Lung (tissue), 12 donors: ENCODE data around the gene TOE1. TPM values are rescaled to one million over a fixed set of nuclear protein-coding genes. Genes with fewer than 3 reads are reported as not detected.
"Not testable (repeated sequence)": the region's sequence is repeated elsewhere in the genome, so short reads cannot be mapped to it uniquely, and the experiment has no call there.

Source experiments
- ATAC-seq: fragments of 200-7000 bp; cut with Tn5 transposase; one replicate; pipeline ENCODE4 v1.9.1; 2020; ENCODE audit warnings: moderate number of reproducible peaks; ENCODE audit not compliant: insufficient read depth, low FRiP score
- DNase-seq, 3 donors: peaks; one replicate each; pipeline ENCODE4 v3.0.0-alpha.2; 2013 to 2017
- H3K27ac ChIP-seq, 2 donors: one replicate each; pipeline ENCODE4 v1.5.1; 2013; ENCODE audit warnings: mild to moderate bottlenecking in 2 of 2, moderate library complexity in 2 of 2, control low read depth in 1 of 2, inconsistent platforms in 1 of 2, low read depth in 1 of 2, low read length in 1 of 2
- H3K27me3 ChIP-seq, 3 donors: one replicate each; pipeline ENCODE4 v1.5.1; 2013; ENCODE audit warnings: low read length in 2 of 3; ENCODE audit not compliant: control insufficient read depth in 3 of 3, insufficient read depth in 3 of 3
- H3K36me3 ChIP-seq, 4 donors: one replicate each; pipeline ENCODE4 v1.5.1; 2013; ENCODE audit warnings: low read length in 4 of 4, mild to moderate bottlenecking in 1 of 4, moderate library complexity in 1 of 4; ENCODE audit not compliant: control insufficient read depth in 4 of 4, insufficient read depth in 4 of 4
- H3K4me1 ChIP-seq, 5 donors: one replicate each; pipeline ENCODE4 v1.5.1; 2013; ENCODE audit warnings: low read length in 5 of 5, mild to moderate bottlenecking in 2 of 5, moderate library complexity in 1 of 5; ENCODE audit not compliant: control insufficient read depth in 5 of 5, insufficient read depth in 5 of 5
- H3K4me3 ChIP-seq: one replicate; pipeline ENCODE4 v1.5.1; 2013; ENCODE audit warnings: mild to moderate bottlenecking, control low read depth, moderate library complexity
- H3K9ac ChIP-seq, 2 donors: one replicate each; pipeline ENCODE4 v1.5.1; 2013; ENCODE audit warnings: low read length in 2 of 2, control low read depth in 1 of 2; ENCODE audit not compliant: insufficient read depth in 1 of 2
- H3K9me3 ChIP-seq, 4 donors: one replicate each; pipeline ENCODE4 v1.5.1; 2013; ENCODE audit warnings: low read length in 3 of 4, mild to moderate bottlenecking in 1 of 4, moderate library complexity in 1 of 4; ENCODE audit not compliant: control insufficient read depth in 4 of 4, insufficient read depth in 3 of 4
- WGBS, 2 donors: extraction: QIAGEN DNeasy Blood & Tissue Kit; methylation state at CpG; one replicate each; pipeline ENCODE4 v1.1.7; 2013; 5-methylcytosine and 5-hydroxymethylcytosine counted together
- polyA plus RNA-seq, 2 donors: library from polyadenylated mRNA; stranded (reverse); fragments of 200-250 nt; gene quantifications; one replicate each; pipeline ENCODE4 v1.2.1, GENCODE V29; 2013
- total RNA-seq, 2 donors: library from RNA; depleted of rRNA in 1 of 2; stranded (reverse); fragments of >200 nt in 1 of 2; gene quantifications; one replicate each; pipeline ENCODE4 v1.2.1, GENCODE V29; 2014 to 2021
- TF ChIP-seq, protein P1 (sequence below): IDR thresholded peaks from 2 replicates; pipeline ENCODE4 v1.5.1; 2012; ENCODE audit warnings: mild to moderate bottlenecking; ENCODE audit errors: control extremely low read depth, extremely low read depth
- donor health status: control.
- donor health status: control.
- donor health status: Bipolar disorder and iron deficiency.
- donor health status: healthy.
- donor health status: DM: yes; HTN: yes; CAD: no.

TOE1 gene
- total and polyA plus RNA-seq, 4 donors, result 5.3 to 10.9 (median 8.5) TPM

DNA sequence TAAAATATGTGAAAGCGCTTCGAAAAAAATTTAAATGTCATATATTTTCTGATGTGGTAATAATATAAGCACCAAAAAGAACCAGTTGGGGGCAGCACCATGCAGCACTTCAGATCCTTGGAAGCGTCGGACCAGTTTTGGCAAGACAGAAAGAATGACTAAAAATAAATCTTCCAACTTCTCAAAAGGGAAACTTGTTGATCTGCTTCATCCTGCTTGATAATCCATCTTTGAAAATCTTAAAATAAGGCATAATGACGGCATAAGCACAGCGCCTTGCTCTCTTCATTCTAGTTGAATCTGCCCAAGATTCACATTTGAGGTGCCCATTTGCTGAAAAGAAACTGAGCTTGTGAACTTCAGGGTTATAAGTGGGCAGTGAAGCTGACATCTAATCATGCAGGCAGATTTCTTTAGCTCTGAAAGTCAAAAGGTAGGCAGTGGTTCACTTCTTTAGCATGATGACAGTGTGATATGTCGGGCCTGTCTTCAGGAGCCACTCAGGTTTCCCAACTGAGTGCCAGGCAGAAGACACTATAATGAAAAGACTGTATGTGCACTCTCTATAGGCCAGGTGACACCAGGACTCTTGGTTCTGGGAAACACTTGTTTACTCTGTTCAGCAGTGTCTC, 20.0 kb downstream of the TOE1 start:
- 22 to 30% methylated on average over 7 of the region's 7 CpGs for WGBS, 2 donors
- TF ChIP-seq, protein P1, sequence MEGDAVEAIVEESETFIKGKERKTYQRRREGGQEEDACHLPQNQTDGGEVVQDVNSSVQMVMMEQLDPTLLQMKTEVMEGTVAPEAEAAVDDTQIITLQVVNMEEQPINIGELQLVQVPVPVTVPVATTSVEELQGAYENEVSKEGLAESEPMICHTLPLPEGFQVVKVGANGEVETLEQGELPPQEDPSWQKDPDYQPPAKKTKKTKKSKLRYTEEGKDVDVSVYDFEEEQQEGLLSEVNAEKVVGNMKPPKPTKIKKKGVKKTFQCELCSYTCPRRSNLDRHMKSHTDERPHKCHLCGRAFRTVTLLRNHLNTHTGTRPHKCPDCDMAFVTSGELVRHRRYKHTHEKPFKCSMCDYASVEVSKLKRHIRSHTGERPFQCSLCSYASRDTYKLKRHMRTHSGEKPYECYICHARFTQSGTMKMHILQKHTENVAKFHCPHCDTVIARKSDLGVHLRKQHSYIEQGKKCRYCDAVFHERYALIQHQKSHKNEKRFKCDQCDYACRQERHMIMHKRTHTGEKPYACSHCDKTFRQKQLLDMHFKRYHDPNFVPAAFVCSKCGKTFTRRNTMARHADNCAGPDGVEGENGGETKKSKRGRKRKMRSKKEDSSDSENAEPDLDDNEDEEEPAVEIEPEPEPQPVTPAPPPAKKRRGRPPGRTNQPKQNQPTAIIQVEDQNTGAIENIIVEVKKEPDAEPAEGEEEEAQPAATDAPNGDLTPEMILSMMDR, result peak; percentile 70
- Histone ChIP-seq H3K4me3 (no peak overlapping the region), H3K36me3 (peaks cover 0 to under 1% (median 0%) of the 10 kb centered on the region in 4 donors), H3K9ac (peak overlapping the region in 1 of 2 donors; percentile 1), H3K27me3 (no peaks in the 10 kb centered on the region), H3K4me1 (peaks cover 3 to 19% (median 7%) of the 10 kb centered on the region in 5 donors), H3K27ac (peak overlapping the region; percentile 46 to 55), H3K9me3 (no peaks in the 10 kb centered on the region)
- DNase-seq (peak; percentile 71 to 91 (median 85)), ATAC-seq (peak; percentile 55)

DNA sequence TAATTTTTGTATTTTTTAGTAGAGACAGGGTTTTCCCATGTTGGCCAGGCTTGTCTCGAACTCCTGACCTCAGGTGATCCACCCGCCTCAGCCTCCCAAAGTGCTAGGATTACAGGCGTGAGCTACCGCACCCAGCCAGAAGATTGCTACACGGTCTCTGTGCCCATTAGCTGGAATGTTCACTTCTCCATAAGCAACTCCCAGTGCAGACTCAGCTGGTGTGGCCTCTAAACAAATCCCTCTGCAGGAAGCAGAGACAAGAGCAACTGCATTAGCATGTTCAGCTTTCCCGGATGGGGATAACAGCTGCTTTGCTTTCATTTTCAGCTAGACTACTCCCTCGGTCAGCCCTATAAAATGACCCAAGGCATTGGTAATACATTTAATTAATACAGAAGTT, 21.0 kb downstream of the TOE1 start:
- H3K4me1 ChIP-seq, result peaks cover 3 to 19% (median 7%) of the 10 kb centered on the region in 5 donors
- not testable (repeated sequence) for H3K27me3 ChIP-seq, H3K9me3 ChIP-seq, H3K4me3 ChIP-seq, H3K36me3 ChIP-seq
- peak overlapping the region in 1 of 2 donors; percentile 35 for H3K9ac ChIP-seq
- WGBS, 2 donors, result 48 to 59% methylated on average over 7 of the region's 7 CpGs
- H3K27ac ChIP-seq, result peak overlapping the region in 1 of 2 donors; percentile 59
- peak; percentile 82 for ATAC-seq
- peak; percentile 67 to 92 (median 86) for DNase-seq

DNA sequence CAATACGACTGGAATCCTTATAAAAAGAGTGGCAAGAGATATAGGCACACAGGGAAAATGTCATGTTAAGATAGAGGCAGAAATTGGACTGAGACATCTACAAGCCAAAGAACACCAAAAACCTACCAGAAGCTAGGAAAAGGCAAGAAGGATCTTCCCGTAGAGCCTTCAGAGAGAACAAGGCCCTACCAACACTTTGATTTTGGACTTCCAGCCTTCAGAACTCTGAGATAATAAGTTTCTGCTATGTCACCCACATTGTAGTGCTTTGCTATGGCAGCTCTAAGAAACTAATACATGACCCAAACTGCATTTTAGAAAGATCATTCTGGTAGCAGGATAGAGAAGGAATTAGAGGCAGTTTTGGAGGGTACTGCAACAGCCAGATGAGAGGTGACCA, 24.3 kb downstream of the TOE1 start:
- DNase-seq, result no peak
- no peak overlapping the region for H3K9ac ChIP-seq
- H3K27ac ChIP-seq, result no peak overlapping the region
- 87 to 95% methylated on average over 2 of the region's 2 CpGs for WGBS, 2 donors
- H3K27me3 ChIP-seq, result no peaks in the 10 kb centered on the region
- ATAC-seq, result no peak
- no peaks in the 10 kb centered on the region for H3K9me3 ChIP-seq
- no peak overlapping the region for H3K4me3 ChIP-seq
- H3K4me1 ChIP-seq, result peaks cover 3 to 19% (median 7%) of the 10 kb centered on the region in 5 donors
- TF ChIP-seq, protein P1, result no peak
- H3K36me3 ChIP-seq, result peaks cover 0 to 1% (median 0%) of the 10 kb centered on the region in 4 donors

DNA sequence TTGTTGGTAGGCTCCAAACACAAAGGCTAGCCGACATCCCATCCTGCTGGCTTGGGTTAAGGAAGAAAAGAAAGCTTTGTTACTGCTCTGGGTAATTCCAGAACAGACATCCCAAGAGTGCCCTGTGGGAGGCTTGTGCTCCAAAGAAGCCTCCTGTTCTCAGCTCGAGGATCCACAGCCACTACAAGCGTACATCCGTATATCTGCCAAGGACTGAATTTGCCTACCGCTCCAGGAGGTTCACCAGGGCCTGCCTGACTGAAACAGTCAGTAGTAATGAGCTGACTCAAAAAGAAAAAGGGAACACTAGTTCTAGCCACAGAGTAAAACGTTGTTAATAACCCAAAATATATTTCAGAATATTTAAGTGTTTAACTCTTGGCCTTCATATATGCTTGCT, 25.1 kb downstream of the TOE1 start:
- TF ChIP-seq, protein P1, result no peak
- WGBS, 2 donors, result 90 to 92% methylated on average over 6 of the region's 6 CpGs
- no peaks in the 10 kb centered on the region for H3K9me3 ChIP-seq
- no peaks in the 10 kb centered on the region for H3K27me3 ChIP-seq
- ATAC-seq, result no peak
- no peak overlapping the region for H3K9ac ChIP-seq
- H3K4me3 ChIP-seq, result no peak overlapping the region
- no peak overlapping the region for H3K27ac ChIP-seq
- DNase-seq, result no peak
- H3K36me3 ChIP-seq, result peaks cover 0 to 1% (median 0%) of the 10 kb centered on the region in 4 donors
- peaks cover 2 to 17% (median 6%) of the 10 kb centered on the region in 5 donors for H3K4me1 ChIP-seq
